HG03575 (cell line): Measurements from ENCODE around the gene MAP1B.

Source experiments
- ATAC-seq: cut with Tn5 transposase; IDR thresholded peaks from one replicate; pipeline ENCODE4 v1.9.1; 2021; ENCODE audit not compliant: unreplicated experiment, insufficient number of reproducible peaks, low FRiP score; ENCODE audit errors: extremely low read depth

MAP1B gene

DNA sequence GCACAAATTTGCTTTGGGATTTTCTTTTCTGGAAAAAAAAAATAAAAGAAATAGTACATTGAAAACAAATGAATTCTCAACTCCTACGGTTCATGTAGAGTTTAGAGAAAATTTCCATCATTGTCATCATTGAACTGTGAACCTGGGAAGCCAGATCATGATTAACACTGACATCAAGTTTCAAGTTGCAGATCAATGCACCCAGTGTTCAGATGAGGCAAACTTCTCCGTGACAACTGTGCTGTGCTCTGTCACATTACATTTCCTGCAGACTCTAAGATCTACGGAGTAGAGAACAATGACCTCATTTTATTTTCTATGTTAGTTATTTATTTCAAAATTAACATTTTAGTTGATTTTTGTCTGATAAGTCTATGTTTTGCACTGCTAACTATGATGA, 99.7 kb downstream of the MAP1B start:
- no peak for ATAC-seq

DNA sequence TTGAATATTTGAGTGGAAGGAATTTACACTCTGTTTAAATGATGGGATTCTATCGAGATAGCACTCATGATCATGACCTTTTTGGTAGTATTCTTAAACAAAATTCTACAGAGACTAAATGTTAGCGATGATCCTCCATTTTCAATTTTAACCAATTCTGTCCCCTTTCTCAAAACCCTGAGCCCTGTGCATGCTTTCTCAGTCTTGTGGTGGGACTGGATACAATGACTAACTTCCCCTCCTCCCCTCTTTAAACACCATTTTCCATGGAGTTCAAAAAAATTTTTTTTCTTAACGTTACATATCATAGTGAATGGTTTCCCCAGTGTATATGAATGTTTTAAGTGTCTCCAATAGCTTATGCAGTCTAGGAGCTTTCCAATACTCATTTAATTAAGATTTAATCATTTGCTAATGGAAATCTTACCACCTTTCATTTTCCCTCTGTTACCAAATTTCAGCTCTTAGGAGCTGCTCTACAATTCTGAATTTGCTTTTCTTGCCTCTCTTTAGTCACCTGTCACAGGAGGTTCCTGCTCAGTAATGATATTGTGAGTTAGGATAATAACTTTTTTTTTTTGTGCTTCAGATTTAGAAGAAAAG, 101.2 kb downstream of the MAP1B start:
- no peak for ATAC-seq

DNA sequence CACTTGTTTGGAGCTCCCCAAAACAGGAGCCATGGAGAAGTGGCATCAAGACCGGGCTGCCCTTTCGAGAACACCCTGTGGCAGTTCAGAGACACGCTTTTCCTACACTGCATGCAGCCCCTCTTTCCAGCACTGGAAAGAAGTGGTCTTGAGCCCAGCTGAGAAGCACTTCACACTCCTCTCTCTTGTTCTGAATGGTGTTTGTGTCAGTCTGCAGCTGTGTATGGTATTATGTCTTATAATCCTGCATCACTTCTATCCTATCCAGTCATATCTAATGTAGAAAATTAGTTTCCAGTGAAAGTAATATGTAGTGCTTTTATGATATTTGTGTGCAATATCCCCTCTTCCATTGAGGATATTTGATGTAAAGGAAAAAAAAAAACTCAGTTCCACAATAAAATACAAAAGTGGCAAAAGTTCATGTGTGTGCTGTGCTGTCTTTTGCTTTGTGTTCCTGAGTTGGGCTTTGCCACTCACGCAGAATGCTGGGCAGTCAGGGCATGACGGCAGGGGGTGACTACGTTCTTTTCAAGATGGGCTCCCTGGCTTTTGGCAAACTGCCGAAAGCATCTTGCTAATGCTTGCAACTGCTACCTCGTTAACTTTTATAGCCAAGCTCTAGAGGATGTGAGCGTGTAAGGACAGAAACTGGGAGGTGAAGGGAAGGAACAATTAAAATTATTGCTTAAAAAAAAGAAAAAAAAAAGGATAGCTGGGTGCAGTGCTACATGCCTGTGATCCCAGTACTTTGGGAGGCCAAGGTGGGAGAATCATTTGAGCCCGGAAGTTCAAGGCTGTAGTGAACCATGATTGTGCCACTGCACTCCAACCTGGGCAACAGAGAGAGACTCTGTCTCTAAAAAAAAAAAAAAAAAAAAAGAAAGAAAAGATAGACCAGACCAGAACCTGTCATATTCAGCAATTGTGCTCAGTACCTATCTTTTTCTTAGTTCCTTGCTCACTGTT, 102.2 kb downstream of the MAP1B start:
- ATAC-seq: no peak

DNA sequence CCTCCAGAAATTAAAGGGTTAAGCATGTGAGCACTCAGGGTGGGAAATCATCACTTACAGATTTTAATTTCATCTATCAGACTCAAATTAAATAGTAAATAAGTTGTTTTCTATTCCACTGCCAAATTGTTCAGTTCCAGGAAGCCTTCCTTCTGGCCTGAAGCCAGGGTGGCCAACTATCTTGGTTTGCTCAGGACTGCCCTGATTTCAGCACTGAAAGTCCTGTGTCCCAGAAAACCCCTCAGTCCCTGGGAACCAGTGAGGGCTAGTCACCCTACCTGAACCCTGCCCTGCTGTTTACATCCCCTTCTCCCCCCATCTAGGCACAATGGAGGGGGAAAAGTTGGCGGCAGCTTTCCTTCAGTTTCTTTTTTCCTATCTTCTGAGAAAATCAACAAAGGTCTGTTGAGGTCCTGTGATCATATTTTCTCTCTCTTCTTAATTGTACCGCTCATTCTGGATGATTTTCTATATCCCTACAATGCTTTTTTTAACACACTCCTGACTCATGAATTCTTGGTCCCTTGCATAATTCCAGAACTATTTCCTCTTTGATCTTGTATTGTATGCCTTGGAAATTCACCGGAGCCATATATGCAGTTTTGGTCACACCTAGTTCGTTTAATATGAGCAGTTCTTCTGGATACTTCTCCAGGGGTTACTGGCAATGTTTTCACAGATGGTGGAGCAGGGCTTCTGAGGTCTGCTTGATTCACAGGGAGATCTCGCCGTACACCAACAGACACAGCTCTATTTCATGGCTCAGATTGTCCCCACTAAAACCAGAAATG, 103.8 kb downstream of the MAP1B start:
- no peak for ATAC-seq

DNA sequence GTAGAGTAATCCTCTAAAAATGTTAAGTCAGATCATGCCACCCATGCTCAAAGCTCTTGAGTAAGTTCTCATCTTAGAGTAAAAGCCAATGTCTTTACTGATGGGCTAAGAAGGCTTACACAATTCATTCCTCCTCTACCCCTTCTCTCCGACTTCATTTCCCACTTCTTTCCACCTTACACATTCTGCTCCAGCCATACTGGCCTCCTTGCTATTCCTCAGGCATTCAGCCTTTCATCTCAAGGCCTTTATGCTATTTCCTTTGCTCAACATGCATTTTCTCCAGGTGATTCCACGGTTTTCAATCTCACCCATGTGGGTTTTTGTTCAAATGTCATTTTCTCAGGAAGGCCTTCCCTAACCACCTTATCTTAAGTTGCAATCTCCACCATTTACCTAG, 104.9 kb downstream of the MAP1B start:
- no peak for ATAC-seq

DNA sequence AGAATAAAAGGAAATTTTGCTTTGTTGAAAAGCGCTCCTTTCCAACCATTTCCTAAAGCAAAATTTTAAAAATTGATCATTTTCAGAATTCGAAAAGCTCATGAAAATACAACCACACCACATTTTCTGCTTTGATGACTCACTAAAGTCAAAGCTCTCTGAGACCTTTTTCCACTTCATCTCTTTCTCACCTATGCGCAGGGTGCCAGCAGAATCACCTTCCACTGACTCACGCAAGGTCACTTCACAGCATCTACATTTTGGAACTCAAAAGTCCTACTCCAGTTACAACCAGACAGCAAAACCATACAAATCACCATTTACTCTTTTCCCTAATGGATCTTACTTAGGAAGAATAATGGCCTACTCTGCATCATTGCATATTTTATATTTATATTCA, 106.2 kb downstream of the MAP1B start:
- no peak for ATAC-seq

DNA sequence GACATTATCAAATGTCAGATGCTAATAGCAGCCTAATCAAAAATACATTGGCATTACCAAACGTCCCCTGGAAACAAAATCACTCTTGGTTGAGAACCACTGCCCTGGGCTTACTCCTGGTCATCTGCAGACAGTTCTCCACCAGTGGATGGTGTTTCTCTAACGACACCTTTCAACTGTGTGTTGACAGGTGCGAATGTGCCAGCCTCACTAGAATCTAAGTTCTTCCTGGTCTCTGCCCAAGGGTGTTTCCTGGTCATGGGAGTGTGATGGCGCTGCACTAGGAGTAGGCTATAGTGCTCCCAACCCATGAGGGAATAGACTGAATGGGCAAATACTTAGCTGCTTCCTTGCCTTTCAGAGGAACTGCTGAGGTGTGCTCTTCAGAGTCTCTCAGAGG, 106.9 kb downstream of the MAP1B start:
- ATAC-seq: no peak

DNA sequence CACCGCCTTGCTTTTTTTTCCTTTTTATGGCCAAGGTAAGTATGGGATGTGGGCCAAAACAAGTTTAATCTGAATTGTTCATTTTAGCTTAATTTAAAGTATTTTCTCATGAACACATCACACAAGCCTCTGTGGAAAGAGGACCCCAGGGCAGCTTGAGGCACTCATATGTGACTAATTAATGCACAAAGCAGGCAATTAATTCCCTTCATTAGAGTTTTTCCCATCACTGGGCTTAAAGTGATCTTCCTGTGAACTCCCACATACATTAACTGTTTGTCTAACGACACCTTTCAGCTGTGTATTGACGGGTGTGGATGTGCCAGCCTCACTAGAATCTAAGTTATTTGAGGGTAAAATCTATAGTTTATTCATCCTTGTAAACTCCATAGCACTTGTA, 109.5 kb downstream of the MAP1B start:
- ATAC-seq: no peak

DNA sequence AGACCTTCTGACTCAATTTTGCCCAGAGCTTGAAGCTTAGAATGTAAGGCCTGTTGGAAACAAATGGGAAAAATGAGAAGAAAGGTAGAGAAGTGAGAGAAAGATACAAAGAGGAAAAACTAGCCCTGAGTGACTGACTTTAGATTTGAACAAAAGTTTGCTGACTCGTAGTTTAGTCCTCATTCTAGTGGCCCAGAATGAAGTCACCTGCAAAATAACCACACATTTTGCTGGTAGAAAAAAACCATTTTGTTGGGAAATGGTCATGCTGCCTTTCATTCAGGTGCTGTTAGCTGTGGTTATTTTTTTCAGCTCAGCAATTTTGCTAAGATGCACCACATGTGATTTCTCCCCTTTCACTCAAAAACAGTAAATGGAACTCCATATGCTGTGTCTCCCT, 113.8 kb downstream of the MAP1B start:
- no peak for ATAC-seq

DNA sequence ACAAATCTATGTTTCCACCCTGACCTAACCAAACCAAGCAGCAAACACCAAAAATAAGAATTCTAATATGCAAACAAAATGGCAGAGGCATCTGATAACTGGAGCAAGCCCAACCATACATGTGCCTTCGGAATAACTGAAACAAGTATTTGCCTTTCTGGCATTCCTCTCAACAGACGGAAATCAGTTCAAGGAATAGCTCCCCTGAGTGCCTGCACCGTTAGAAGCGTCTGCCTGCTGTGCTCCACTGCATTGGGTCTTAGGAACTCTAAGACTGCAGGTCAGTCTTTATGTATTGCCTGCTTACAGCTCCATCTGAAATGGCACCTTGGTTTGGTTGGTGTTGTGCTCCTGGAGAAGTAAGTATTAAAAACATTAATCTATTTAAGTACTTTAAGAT, 114.3 kb downstream of the MAP1B start:
- ATAC-seq: no peak

DNA sequence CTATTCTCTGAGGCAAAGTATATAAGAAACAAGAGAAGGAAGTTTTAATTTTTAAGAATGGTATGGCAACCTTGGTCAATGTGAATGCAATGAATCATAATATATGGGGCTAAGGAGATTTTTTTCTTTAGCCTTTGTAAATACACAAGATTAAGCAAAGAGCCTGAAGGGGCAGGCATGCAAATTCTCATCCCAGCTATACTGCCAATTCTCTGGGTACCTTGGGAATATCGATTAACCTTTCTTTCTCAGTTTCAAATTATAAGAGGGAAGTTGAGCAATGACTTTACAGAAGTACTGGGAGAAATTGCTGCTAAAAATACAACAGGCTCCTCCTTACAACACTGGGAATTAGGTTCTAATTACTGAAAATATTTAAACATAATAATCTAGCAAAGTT, 115.2 kb downstream of the MAP1B start:
- ATAC-seq: no peak

DNA sequence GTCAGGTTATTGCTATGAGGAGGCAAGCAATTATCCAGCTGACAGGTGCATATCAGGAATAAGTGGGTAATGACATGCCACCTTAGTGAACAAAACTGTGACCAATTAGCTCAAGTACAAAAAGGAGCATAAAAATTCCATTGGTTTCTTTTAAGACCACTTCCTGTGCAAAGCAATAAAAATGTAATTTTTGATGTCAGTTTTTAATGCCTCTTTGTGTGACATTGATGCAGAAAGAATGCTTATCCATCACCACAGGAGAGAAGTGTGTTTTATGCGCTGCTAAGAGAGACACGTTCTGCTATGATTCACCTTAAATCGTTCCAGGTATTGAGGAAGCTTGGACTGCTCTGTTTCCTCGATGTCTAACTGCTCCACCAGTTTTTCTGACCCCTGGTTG, 116.1 kb downstream of the MAP1B start:
- no peak for ATAC-seq

DNA sequence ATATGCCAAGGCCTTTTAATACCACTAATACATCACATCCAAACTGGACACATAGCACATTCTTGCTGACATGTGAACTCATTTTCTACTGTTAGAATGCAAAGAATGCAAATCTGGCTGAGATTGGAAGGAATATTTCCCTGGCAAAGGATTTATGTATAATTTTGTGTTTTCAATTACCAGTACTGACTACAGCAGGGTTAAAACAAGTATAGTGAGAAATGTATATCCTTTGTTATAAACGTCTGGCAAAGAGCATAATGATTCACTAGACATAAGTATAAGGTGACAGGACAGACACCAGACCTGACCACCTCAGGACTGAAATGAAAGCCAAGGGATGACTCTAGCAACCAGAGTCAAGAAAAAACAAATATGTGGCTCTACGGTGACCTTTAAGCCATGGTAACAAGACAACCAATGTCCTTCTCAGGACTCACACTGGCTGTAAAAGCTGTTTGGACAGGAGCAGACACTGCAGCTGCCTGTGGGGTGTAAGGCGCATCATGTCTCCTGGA, 117.7 kb downstream of the MAP1B start:
- ATAC-seq: no peak

DNA sequence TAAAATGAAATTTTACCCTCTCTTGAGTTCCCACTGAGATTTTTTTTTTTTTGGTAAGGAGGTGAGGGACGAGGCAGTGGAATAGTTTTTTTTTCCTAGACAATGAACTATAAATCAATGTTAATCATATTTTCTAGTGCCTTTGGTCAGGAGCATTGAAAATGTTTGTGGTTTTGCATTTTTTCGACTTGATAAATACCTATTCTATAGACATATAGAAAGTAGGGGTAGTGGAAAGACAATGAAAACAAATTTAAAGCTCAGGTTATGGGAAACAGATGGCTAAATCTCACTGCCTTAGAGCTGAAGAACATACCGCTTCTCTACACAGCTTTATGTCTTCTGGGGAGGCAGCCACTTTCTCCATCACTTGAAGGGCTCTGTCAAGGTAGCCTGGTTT, 118.5 kb downstream of the MAP1B start:
- ATAC-seq: no peak

DNA sequence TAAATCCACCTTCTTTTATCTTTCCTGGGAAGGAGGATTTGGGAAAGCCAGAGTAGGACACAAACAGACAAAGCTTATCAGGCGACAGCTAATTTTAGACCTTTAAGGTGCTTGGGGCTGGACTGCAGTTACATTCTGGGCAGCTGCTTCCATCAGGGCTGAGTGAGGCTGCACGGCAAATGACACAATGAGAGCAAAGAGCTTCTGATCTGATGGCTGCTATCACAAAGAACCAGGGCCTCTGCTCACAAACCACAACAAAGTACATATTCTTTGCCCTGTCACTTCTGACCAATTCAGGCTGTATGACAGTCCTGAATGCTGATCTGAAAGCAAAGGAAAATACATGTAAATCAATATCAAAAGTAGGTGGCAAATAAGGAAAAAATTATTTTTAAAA, 119.7 kb downstream of the MAP1B start:
- ATAC-seq: no peak

DNA sequence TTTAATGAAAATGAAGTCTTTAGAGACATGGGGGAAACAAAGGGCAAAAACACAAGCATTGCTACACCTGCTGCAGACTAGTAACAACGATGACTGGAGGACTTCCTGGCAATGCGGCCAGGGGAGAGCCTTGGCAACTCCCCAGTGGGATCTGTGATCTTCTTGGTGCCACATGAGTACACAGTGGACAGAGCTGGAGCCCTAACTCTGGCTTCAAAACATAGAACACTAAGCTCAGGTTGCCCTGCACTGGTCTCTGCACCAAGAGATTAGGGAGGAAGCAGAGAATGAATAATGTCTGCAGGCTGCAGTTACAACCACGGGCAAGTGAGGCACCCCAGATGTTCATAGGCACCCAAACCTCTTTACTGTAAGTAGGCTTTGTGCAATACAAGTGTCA, 121.7 kb downstream of the MAP1B start:
- ATAC-seq: no peak

DNA sequence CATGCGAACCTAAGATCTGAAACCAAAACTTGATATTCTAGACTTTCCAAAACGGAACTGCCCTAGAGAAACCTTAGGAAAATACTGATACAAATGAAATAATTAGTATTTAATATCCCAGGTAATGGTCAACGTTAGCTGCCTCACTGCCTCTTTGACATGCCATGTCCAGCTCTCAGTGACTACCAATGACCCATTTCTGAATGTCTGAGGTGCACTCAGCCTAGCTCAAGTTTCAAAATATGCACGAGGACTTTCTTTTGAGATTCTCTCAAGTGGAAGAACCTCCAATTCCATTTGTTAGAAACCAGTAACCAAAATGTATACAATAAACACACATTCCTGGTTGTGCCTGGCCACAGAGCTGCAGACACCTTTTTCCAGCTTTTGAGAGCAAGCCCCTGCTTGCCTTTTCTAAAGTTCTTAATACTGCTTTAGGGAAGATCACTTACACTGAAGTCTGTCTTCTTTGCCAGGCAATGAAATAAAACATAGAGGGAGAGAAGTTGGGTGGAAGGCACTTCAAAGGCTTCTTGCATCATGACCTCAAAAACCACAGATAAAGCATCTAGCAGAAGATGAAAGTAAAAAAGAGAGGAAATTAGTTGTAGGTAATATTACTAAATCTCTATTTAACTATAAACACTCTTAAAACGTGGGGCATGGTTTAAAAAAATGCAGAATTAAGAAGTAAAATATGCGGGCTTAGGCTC, 124.9 kb downstream of the MAP1B start:
- ATAC-seq: no peak

DNA sequence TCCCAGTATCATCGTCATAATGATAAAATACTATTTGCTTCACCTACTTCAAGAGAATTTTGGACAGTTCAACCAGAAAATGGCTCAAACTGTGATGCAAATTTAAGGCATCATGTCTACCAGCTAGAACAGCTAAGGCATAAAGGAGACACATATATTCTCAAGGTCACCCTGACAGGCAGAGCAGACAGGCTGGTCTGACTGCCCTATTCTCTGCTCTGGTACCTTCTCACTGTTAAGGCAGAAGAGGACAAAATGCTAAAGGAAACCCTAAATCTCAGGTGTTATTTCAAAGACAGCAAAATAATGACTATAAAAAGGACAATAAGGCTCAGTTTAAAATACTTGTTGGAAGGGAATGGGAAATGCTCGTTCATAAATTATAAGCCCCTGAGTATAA, 125.6 kb downstream of the MAP1B start:
- no peak for ATAC-seq

DNA sequence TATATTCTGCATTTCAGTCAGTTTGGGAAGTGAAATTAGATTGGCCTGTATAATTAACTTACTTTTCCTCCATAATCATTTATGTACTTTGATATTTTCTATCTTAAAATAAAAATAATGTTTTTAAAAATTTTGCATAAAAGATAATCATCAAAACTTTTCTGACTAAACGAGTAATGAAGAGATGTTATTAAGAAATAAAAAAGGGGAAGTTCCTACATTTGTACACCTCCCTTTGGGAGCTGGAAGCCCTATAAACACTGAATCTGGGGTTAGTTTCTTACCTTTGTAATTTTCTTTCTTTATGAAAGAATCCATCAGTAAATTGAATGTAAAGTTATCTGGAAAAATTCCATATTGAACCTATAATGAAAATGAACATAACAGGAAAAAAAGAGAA, 126.6 kb downstream of the MAP1B start:
- no peak for ATAC-seq
